SK-N-SH (cell line): ENCODE results near the gene NR2C2. TPM values are rescaled to one million over a fixed set of nuclear protein-coding genes. Genes with fewer than 3 reads are reported as not detected.
A peak's percentile ranks its signal among the peaks of the same experiment; 100 is the strongest.

Source experiments
- CTCF ChIA-PET: fragments of 300-600, 350-600 bp; formaldehyde crosslinking; extraction: SDS; loops from one replicate; lab custom pipeline; 2021; lab: Yijun Ruan, JAX
- POLR2A ChIA-PET: fragments of 350-600 bp; sonication (Branson Sonifier 250); formaldehyde crosslinking; extraction: SDS; loops from one replicate; lab custom pipeline; 2020; ENCODE audit warnings: antibody characterized with exemption, inconsistent platforms; lab: Yijun Ruan, JAX
- DNase-seq: peaks from one replicate; pipeline ENCODE4 v3.0.0; 2012
- H2AFZ ChIP-seq: fragments of 200-600 bp; sonication (generic); 2 replicates; pipeline ENCODE4 v1.8.1; 2016; ENCODE audit warnings: antibody characterized with exemption, mild to moderate bottlenecking, low read depth
- H3F3A ChIP-seq: fragments of 200-600 bp; sonication (generic); replicated peaks from 2 replicates; pipeline ENCODE3; 2016; ENCODE audit warnings: antibody characterized with exemption, mild to moderate bottlenecking; ENCODE audit not compliant: insufficient read depth
- H3K27ac ChIP-seq, 2 experiments: fragments of 200-500 bp in 1 of 2; fragments of 200-600 bp in 1 of 2; sonication (Bioruptor generic) in 1 of 2; sonication (generic), shearing (Covaris generic) in 1 of 2; 2 replicates each; pipeline versions ENCODE4 v1.5.1 to v1.6.1; 2014 to 2016; ENCODE audit warnings: low read depth in 2 of 2, inconsistent platforms in 1 of 2, low read length in 1 of 2, mild to moderate bottlenecking in 1 of 2, mixed read lengths in 1 of 2
- H3K27me3 ChIP-seq: fragments of 200-600 bp; sonication (generic), shearing (Covaris generic); 2 replicates; pipeline ENCODE4 v1.6.1; 2016; ENCODE audit warnings: mixed run types; ENCODE audit not compliant: insufficient read depth
- H3K36me3 ChIP-seq, 2 experiments: fragments of 200-500 bp in 1 of 2; fragments of 200-600 bp in 1 of 2; sonication (Bioruptor generic) in 1 of 2; sonication (generic) in 1 of 2; replicated peaks in 1 of 2; 2 replicates each; pipeline versions ENCODE3 to v1.5.1; 2014 to 2016; ENCODE audit warnings: low read length in 1 of 2, mild to moderate bottlenecking in 1 of 2; ENCODE audit not compliant: insufficient read depth in 2 of 2, control insufficient read depth in 1 of 2
- H3K4me1 ChIP-seq, 2 experiments: fragments of 200-500 bp in 1 of 2; fragments of 200-600 bp in 1 of 2; sonication (Bioruptor generic) in 1 of 2; sonication (generic), shearing (Covaris generic) in 1 of 2; 2 replicates each; pipeline versions ENCODE4 v1.5.1 to v1.6.1; 2014 to 2016; ENCODE audit warnings: low read depth in 1 of 2, low read length in 1 of 2, mixed run types in 1 of 2; ENCODE audit not compliant: insufficient read depth in 2 of 2, control insufficient read depth in 1 of 2
- H3K4me2 ChIP-seq: fragments of 200-600 bp; sonication (generic), shearing (Covaris generic); 2 replicates; pipeline ENCODE4 v1.6.1; 2017; ENCODE audit warnings: mixed run types
- H3K4me3 ChIP-seq, 2 experiments: fragments of 200-500 bp in 1 of 2; fragments of 200-600 bp in 1 of 2; sonication (Bioruptor generic) in 1 of 2; sonication (generic), shearing (Covaris generic) in 1 of 2; 2 replicates each; pipeline versions ENCODE4 v1.5.1 to v1.8.1; 2014 to 2016; ENCODE audit warnings: low read depth in 2 of 2, inconsistent platforms in 1 of 2, low read length in 1 of 2, mild to moderate bottlenecking in 1 of 2, mixed read lengths in 1 of 2, moderate library complexity in 1 of 2
- H3K79me2 ChIP-seq: fragments of 200-600 bp; sonication (generic); 2 replicates; pipeline ENCODE4 v1.8.1; 2017; ENCODE audit warnings: mild to moderate bottlenecking; ENCODE audit not compliant: insufficient read depth
- H3K9ac ChIP-seq: fragments of 200-600 bp; sonication (generic); 2 replicates; pipeline ENCODE4 v1.6.1; 2017; ENCODE audit warnings: mixed run types
- H3K9me2 ChIP-seq: fragments of 200-600 bp; sonication (generic); 2 replicates; pipeline ENCODE4 v1.6.1; 2017; ENCODE audit warnings: mixed run types
- H3K9me3 ChIP-seq: fragments of 200-600 bp; sonication (generic); 2 replicates; pipeline ENCODE4 v1.6.1; 2017; ENCODE audit warnings: mixed run types, mild to moderate bottlenecking, moderate library complexity
- H4K20me1 ChIP-seq: fragments of 200-600 bp; sonication (generic); 2 replicates; pipeline ENCODE4 v1.6.1; 2017; ENCODE audit warnings: mild to moderate bottlenecking, mixed run types; ENCODE audit not compliant: insufficient read depth
- ELF1 ChIP-seq: IDR thresholded peaks from 2 replicates; pipeline ENCODE4 v1.4.0; 2012
- FOXJ3 ChIP-seq: sonication (generic); formaldehyde crosslinking; IDR thresholded peaks from 2 replicates; pipeline ENCODE4 v1.5.1; 2020; ENCODE audit warnings: mild to moderate bottlenecking, missing genetic modification reagents
- GABPA ChIP-seq: IDR thresholded peaks from 2 replicates; pipeline ENCODE4 v1.4.0; 2012; ENCODE audit warnings: low read depth, mild to moderate bottlenecking
- NRF1 ChIP-seq: IDR thresholded peaks from 2 replicates; pipeline ENCODE4 v1.6.1; 2012; ENCODE audit warnings: low read depth, mild to moderate bottlenecking, low read length
- PBX3 ChIP-seq: IDR thresholded peaks from 2 replicates; pipeline ENCODE4; 2012
- SIN3A ChIP-seq: IDR thresholded peaks from 2 replicates; pipeline ENCODE4 v1.6.1; 2012; ENCODE audit warnings: low read depth, mild to moderate bottlenecking, low read length, moderate library complexity, borderline replicate concordance
- USF1 ChIP-seq: IDR thresholded peaks from 2 replicates; pipeline ENCODE4 v1.4.0; 2012; ENCODE audit warnings: low read depth, borderline replicate concordance
- YY1 ChIP-seq: IDR thresholded peaks from 2 replicates; pipeline ENCODE4 v1.4.0; 2012; ENCODE audit warnings: low read depth, mild to moderate bottlenecking
- WGBS: methylation state at CpG from one replicate; pipeline ENCODE4 v1.1.6; 2017; ENCODE audit warnings: low lambda C conversion rate; 5-methylcytosine and 5-hydroxymethylcytosine counted together
- polyA plus RNA-seq, 3 experiments: library from polyadenylated mRNA; depleted of rRNA; stranded (reverse); fragments of >200 nt; gene quantifications; 2 replicates each; pipeline ENCODE4 v1.2.3, GENCODE V29; 2012
- TF ChIP-seq, protein P1 (sequence below): IDR thresholded peaks from 2 replicates; pipeline ENCODE4 v1.4.0; 2012; ENCODE audit warnings: low read depth
- TF ChIP-seq, protein P2 (sequence below): IDR thresholded peaks from 2 replicates; pipeline ENCODE4 v1.6.1; 2012; ENCODE audit warnings: mild to moderate bottlenecking, low read depth, low read length, moderate library complexity
- TF ChIP-seq, protein P3 (sequence below): fragments of 150-350 bp; IDR thresholded peaks from 2 replicates; pipeline ENCODE4 v1.6.1; 2016; ENCODE audit warnings: mild to moderate bottlenecking, low read depth, low read length
- TF ChIP-seq, protein P4 (sequence below): fragments of 200-600 bp; sonication (generic); IDR thresholded peaks from 2 replicates; pipeline ENCODE4 v1.6.1; 2017; ENCODE audit warnings: antibody characterized with exemption, mild to moderate bottlenecking, moderate library complexity

NR2C2 gene
- polyA plus RNA-seq, 1 of the 3 experiments (the other 2 are of a cell fraction) = 13.1 TPM

GRCh38 chr3:14946236-14946635 lies 1.1 kb upstream of the NR2C2 start:
- peaks cover 34 to 42% of the 10 kb centered on the region in 2 experiments for H3K36me3 ChIP-seq
- no peak overlapping the region; the same call in 1 of the 2 replicates for H2AFZ ChIP-seq
- peaks cover 0 to 19% of the 10 kb centered on the region in 2 experiments; a peak in 3 of 4 replicates for H3K4me1 ChIP-seq
- H3K27ac ChIP-seq = peak overlapping the region; percentile 99 to 100
- H4K20me1 ChIP-seq = peaks cover 20% of the 10 kb centered on the region
- peak overlapping the region; percentile 94 for H3K4me2 ChIP-seq
- H3K9ac ChIP-seq = peak overlapping the region; percentile 98; the same call in 1 of the 2 replicates
- peaks cover 10% of the 10 kb centered on the region for H3F3A ChIP-seq
- POLR2A ChIA-PET = interaction anchor here (0.7 to 1.0 kb wide), 2 partner anchors 69 to 118 kb away, joined by 3 read pairs; no protein-coding TSS in a partner anchor
- H3K27me3 ChIP-seq = no peaks in the 10 kb centered on the region
- no peaks in the 10 kb centered on the region for H3K9me2 ChIP-seq
- WGBS = 28% methylated on average over 4 of the region's 4 CpGs
- H3K4me3 ChIP-seq = peak overlapping the region; percentile 92 to 95
- no peaks in the 10 kb centered on the region for H3K9me3 ChIP-seq
- TF ChIP-seq USF1 (no peak), ELF1 (no peak), NRF1 (no peak), YY1 (no peak), GABPA (no peak), SIN3A (no peak), FOXJ3 (CRISPR knock-in tag) (no peak), PBX3 (no peak)
- TF ChIP-seq, protein P1, sequence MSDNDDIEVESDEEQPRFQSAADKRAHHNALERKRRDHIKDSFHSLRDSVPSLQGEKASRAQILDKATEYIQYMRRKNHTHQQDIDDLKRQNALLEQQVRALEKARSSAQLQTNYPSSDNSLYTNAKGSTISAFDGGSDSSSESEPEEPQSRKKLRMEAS = no peak
- TF ChIP-seq, protein P2, sequence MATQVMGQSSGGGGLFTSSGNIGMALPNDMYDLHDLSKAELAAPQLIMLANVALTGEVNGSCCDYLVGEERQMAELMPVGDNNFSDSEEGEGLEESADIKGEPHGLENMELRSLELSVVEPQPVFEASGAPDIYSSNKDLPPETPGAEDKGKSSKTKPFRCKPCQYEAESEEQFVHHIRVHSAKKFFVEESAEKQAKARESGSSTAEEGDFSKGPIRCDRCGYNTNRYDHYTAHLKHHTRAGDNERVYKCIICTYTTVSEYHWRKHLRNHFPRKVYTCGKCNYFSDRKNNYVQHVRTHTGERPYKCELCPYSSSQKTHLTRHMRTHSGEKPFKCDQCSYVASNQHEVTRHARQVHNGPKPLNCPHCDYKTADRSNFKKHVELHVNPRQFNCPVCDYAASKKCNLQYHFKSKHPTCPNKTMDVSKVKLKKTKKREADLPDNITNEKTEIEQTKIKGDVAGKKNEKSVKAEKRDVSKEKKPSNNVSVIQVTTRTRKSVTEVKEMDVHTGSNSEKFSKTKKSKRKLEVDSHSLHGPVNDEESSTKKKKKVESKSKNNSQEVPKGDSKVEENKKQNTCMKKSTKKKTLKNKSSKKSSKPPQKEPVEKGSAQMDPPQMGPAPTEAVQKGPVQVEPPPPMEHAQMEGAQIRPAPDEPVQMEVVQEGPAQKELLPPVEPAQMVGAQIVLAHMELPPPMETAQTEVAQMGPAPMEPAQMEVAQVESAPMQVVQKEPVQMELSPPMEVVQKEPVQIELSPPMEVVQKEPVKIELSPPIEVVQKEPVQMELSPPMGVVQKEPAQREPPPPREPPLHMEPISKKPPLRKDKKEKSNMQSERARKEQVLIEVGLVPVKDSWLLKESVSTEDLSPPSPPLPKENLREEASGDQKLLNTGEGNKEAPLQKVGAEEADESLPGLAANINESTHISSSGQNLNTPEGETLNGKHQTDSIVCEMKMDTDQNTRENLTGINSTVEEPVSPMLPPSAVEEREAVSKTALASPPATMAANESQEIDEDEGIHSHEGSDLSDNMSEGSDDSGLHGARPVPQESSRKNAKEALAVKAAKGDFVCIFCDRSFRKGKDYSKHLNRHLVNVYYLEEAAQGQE = no peak
- TF ChIP-seq, protein P3, sequence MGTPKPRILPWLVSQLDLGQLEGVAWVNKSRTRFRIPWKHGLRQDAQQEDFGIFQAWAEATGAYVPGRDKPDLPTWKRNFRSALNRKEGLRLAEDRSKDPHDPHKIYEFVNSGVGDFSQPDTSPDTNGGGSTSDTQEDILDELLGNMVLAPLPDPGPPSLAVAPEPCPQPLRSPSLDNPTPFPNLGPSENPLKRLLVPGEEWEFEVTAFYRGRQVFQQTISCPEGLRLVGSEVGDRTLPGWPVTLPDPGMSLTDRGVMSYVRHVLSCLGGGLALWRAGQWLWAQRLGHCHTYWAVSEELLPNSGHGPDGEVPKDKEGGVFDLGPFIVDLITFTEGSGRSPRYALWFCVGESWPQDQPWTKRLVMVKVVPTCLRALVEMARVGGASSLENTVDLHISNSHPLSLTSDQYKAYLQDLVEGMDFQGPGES = no peak
- TF ChIP-seq, protein P4, sequence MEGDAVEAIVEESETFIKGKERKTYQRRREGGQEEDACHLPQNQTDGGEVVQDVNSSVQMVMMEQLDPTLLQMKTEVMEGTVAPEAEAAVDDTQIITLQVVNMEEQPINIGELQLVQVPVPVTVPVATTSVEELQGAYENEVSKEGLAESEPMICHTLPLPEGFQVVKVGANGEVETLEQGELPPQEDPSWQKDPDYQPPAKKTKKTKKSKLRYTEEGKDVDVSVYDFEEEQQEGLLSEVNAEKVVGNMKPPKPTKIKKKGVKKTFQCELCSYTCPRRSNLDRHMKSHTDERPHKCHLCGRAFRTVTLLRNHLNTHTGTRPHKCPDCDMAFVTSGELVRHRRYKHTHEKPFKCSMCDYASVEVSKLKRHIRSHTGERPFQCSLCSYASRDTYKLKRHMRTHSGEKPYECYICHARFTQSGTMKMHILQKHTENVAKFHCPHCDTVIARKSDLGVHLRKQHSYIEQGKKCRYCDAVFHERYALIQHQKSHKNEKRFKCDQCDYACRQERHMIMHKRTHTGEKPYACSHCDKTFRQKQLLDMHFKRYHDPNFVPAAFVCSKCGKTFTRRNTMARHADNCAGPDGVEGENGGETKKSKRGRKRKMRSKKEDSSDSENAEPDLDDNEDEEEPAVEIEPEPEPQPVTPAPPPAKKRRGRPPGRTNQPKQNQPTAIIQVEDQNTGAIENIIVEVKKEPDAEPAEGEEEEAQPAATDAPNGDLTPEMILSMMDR = no peak
- TF ChIP-seq, all 33 proteins: peak for 0
- H3K79me2 ChIP-seq = peaks cover 71% of the 10 kb centered on the region
- DNase-seq = no peak
- CTCF ChIA-PET = interaction anchor here (1.3 to 2.6 kb wide), 2 partner anchors 20 to 25 kb away, joined by 3 to 13 read pairs; no protein-coding TSS in a partner anchor
